Activated gamma-delta T cell (primary cell): ENCODE measurements around the gene NR1D2.
A peak's percentile ranks its signal among the peaks of the same experiment; 100 is the strongest.

Experiments used
- DNase-seq: peaks from one replicate; lab custom pipeline; 2025; lab: John Stamatoyannopoulos, UW

Gene NR1D2

GRCh38 chr3:23931597-23931996 lies 13.5 kb upstream of the NR1D2 start:
- no peak for DNase-seq

- DNase-seq = no peak
Measured at GRCh38 chr3:23932571-23932970, 12.5 kb upstream of the NR1D2 start.

- DNase-seq = no peak
Measured at GRCh38 chr3:23934253-23934652, 10.8 kb upstream of the NR1D2 start.

- no peak for DNase-seq
Measured at GRCh38 chr3:23937296-23937695, 7.8 kb upstream of the NR1D2 start.

GRCh38 chr3:23938688-23939087 lies 6.4 kb upstream of the NR1D2 start:
- no peak for DNase-seq

GRCh38 chr3:23940775-23941174 lies 4.3 kb upstream of the NR1D2 start:
- no peak for DNase-seq

- DNase-seq = no peak
Measured at GRCh38 chr3:23941440-23941839, 3.6 kb upstream of the NR1D2 start.

GRCh38 chr3:23942546-23942945 lies 2.5 kb upstream of the NR1D2 start:
- no peak for DNase-seq

GRCh38 chr3:23944007-23944783 lies 891 bp upstream of the NR1D2 start:
- DNase-seq = no peak

GRCh38 chr3:23945663-23945912 lies 502 bp downstream of the NR1D2 start:
- DNase-seq = no peak

- peak; percentile 99 for DNase-seq
Measured at GRCh38 chr3:23945913-23946687, 1.0 kb downstream of the NR1D2 start.

- DNase-seq = no peak
Measured at GRCh38 chr3:23948761-23949160, 3.7 kb downstream of the NR1D2 start.

- DNase-seq = no peak
Measured at GRCh38 chr3:23949784-23950183, 4.7 kb downstream of the NR1D2 start.

GRCh38 chr3:23950293-23950692 lies 5.2 kb downstream of the NR1D2 start:
- DNase-seq = no peak

- no peak for DNase-seq
Measured at GRCh38 chr3:23952646-23953045, 7.6 kb downstream of the NR1D2 start.

GRCh38 chr3:23953523-23953922 lies 8.4 kb downstream of the NR1D2 start:
- no peak for DNase-seq

- no peak for DNase-seq
Measured at GRCh38 chr3:23954144-23954543, 9.1 kb downstream of the NR1D2 start.

- DNase-seq = no peak
Measured at GRCh38 chr3:23956701-23957100, 11.6 kb downstream of the NR1D2 start.

- no peak for DNase-seq
Measured at GRCh38 chr3:23959135-23959900, 14.2 kb downstream of the NR1D2 start.

GRCh38 chr3:23960649-23961048 lies 15.6 kb downstream of the NR1D2 start:
- no peak for DNase-seq

GRCh38 chr3:23961066-23961465 lies 16.0 kb downstream of the NR1D2 start:
- no peak for DNase-seq

- no peak for DNase-seq
Measured at GRCh38 chr3:23961913-23962312, 16.8 kb downstream of the NR1D2 start.
